K562 (cell line): ENCODE results near the gene IRF2. TPM values are rescaled to one million over a fixed set of nuclear protein-coding genes. Genes with fewer than 3 reads are reported as not detected.

Source experiments
- ATAC-seq: fragments of 200-7000 bp; cut with Tn5 transposase; 3 replicates; pipeline ENCODE4 v1.9.1; 2020; ENCODE audit warnings: moderate library complexity
- BruUV-seq: library from RNA; stranded (reverse); fragments of 400-500 nt; replicated peaks from 2 replicates; lab custom pipeline; 2021; lab: Mats Ljungman, UMichigan
- CTCF ChIA-PET: fragments of 300-600 bp; formaldehyde crosslinking; extraction: SDS; loops from one replicate; lab custom pipeline; 2021; ENCODE audit warnings: low intra/inter-chr PET ratio; lab: Yijun Ruan, JAX
- POLR2A ChIA-PET: fragments of 300-600, 350-650 bp; sonication (Branson Sonifier 250); formaldehyde crosslinking; extraction: SDS; loops from one replicate; lab custom pipeline; 2021; ENCODE audit warnings: antibody characterized with exemption, inconsistent platforms; lab: Yijun Ruan, JAX
- DNase-seq, 4 experiments: peaks; one replicate each; pipeline versions ENCODE4 v3.0.0 to v3.0.0-alpha.2; 2011 to 2018; ENCODE audit warnings: low spot score in 3 of 4, mixed read lengths in 3 of 4; ENCODE audit errors: extremely low read depth in 1 of 4
- FAIRE-seq: peaks from 2 replicates; lab custom pipeline; 2011; peaks lifted over from hg19 to GRCh38; lab: Jason Lieb, UNC
- H2AFZ ChIP-seq: 2 replicates; pipeline ENCODE4 v1.6.0; 2011; ENCODE audit warnings: low read depth, low read length, control low read depth, inconsistent platforms
- H3K27ac ChIP-seq: fragments of 200-600 bp; 3 replicates; pipeline ENCODE4 v1.8.0; 2011; ENCODE audit warnings: low read depth, mild to moderate bottlenecking, control low read depth, inconsistent platforms, low read length, moderate library complexity, mixed read lengths; ENCODE audit errors: extremely low read depth
- H3K27me3 ChIP-seq, 2 experiments: fragments of 300-600 bp in 1 of 2; 2 replicates in 1 of 2; 3 replicates in 1 of 2; pipeline versions ENCODE4 v1.6.0 to v1.8.0; 2011; ENCODE audit warnings: inconsistent platforms in 2 of 2, low read length in 2 of 2, mild to moderate bottlenecking in 1 of 2, mixed read lengths in 1 of 2, moderate library complexity in 1 of 2; ENCODE audit not compliant: control insufficient read depth in 2 of 2, insufficient read depth in 2 of 2
- H3K36me3 ChIP-seq: fragments of 300-600 bp; 3 replicates; pipeline ENCODE4 v1.8.0; 2011; ENCODE audit warnings: mild to moderate bottlenecking, low read length, inconsistent platforms; ENCODE audit not compliant: control insufficient read depth, insufficient read depth
- H3K4me1 ChIP-seq, 2 experiments: fragments of 200-600 bp in 1 of 2; replicated peaks in 1 of 2; 2 replicates in 1 of 2; 3 replicates in 1 of 2; pipeline versions ENCODE4 v1.5.1 to v1.8.0; 2011; ENCODE audit warnings: inconsistent platforms in 2 of 2, low read length in 2 of 2, mild to moderate bottlenecking in 1 of 2, mixed read lengths in 1 of 2, moderate library complexity in 1 of 2; ENCODE audit not compliant: control insufficient read depth in 2 of 2, insufficient read depth in 2 of 2
- H3K4me2 ChIP-seq: 2 replicates; pipeline ENCODE4 v1.6.1; 2011; ENCODE audit warnings: low read length, control low read depth, inconsistent platforms, mixed read lengths; ENCODE audit not compliant: insufficient read depth
- H3K4me3 ChIP-seq: fragments of 200-600 bp; sonication (generic), shearing (Covaris generic); 2 replicates; pipeline ENCODE4 v1.5.1; 2016; ENCODE audit warnings: control low read depth, inconsistent platforms
- H3K79me2 ChIP-seq: fragments of 200-600 bp; 3 replicates; pipeline ENCODE4 v1.8.0; 2011; ENCODE audit warnings: low read length, inconsistent platforms; ENCODE audit not compliant: control insufficient read depth, insufficient read depth
- H3K9ac ChIP-seq, 2 experiments: 2 replicates each; pipeline versions ENCODE4 v1.6.0 to v1.6.1; 2011; ENCODE audit warnings: low read depth in 2 of 2, low read length in 2 of 2, control low read depth in 1 of 2, inconsistent platforms in 1 of 2, mild to moderate bottlenecking in 1 of 2, mixed read lengths in 1 of 2; ENCODE audit not compliant: insufficient read depth in 1 of 2
- H3K9me1 ChIP-seq: one replicate; pipeline ENCODE4 v1.6.0; 2011; ENCODE audit warnings: inconsistent platforms, mild to moderate bottlenecking, low read length, moderate library complexity; ENCODE audit not compliant: control insufficient read depth, insufficient read depth
- H3K9me3 ChIP-seq: replicated peaks from 2 replicates; pipeline ENCODE4 v1.5.1; 2011; ENCODE audit warnings: low read depth, low read length, inconsistent platforms; ENCODE audit not compliant: control insufficient read depth, insufficient read depth
- H4K20me1 ChIP-seq: replicated peaks from 2 replicates; pipeline ENCODE4 v1.6.1; 2011; ENCODE audit warnings: low read length, inconsistent platforms, mixed read lengths; ENCODE audit not compliant: control insufficient read depth, insufficient read depth
- ASH1L ChIP-seq: fragments of 450-650 bp; IDR thresholded peaks from 2 replicates; pipeline ENCODE4 v1.6.1; 2018; ENCODE audit warnings: borderline replicate concordance, mild to moderate bottlenecking, low read depth; ENCODE audit not compliant: partially characterized antibody
- ATF7 ChIP-seq: fragments of 450-650 bp; IDR thresholded peaks from 2 replicates; pipeline ENCODE4 v1.7.1; 2014; ENCODE audit warnings: mild to moderate bottlenecking, moderate library complexity
- CTBP1 ChIP-seq: fragments of 450-650 bp; IDR thresholded peaks from 2 replicates; pipeline ENCODE4 v1.6.1; 2016; ENCODE audit warnings: borderline replicate concordance
- EWSR1 ChIP-seq: fragments of 450-650 bp; IDR thresholded peaks from 2 replicates; pipeline ENCODE4 v1.6.1; 2018; ENCODE audit warnings: borderline replicate concordance, mild to moderate bottlenecking, low read depth, moderate library complexity; ENCODE audit not compliant: partially characterized antibody
- FOXJ2 ChIP-seq: fragments of 200-800 bp; sonication (Bioruptor generic); IDR thresholded peaks from 2 replicates; pipeline ENCODE4 v1.6.1; 2016; ENCODE audit warnings: missing genetic modification characterization, missing compliant biosample characterization
- FUS ChIP-seq: fragments of 200-400 bp; formaldehyde crosslinking; optimal IDR thresholded peaks from 2 replicates; pipeline ENCODE3; 2017; ENCODE audit warnings: low read depth, low read length
- MBD2 ChIP-seq: sonication (generic); IDR thresholded peaks from 2 replicates; pipeline ENCODE4 v1.6.1; 2016; ENCODE audit warnings: low read depth, borderline replicate concordance
- NFRKB ChIP-seq: fragments of 450-650 bp; IDR thresholded peaks from 2 replicates; pipeline ENCODE4 v1.6.1; 2016; ENCODE audit warnings: low read depth
- NUFIP1 ChIP-seq: fragments of 450-650 bp; IDR thresholded peaks from 2 replicates; pipeline ENCODE4 v1.6.1; 2018; ENCODE audit not compliant: partially characterized antibody
- PHB ChIP-seq: fragments of 250-450 bp; sonication (Bioruptor Pico); IDR thresholded peaks from 2 replicates; pipeline ENCODE4 v1.5.0; 2021
- SAFB2 ChIP-seq: fragments of 200-400 bp; formaldehyde crosslinking; IDR thresholded peaks from 2 replicates; pipeline ENCODE4 v1.6.1; 2018; ENCODE audit warnings: borderline replicate concordance, low read length, low read depth, moderate library complexity; ENCODE audit not compliant: severe bottlenecking
- WGBS: fragments of 100-300 bp; shearing (Covaris generic); methylation state at CpG from one replicate; pipeline ENCODE4 v1.1.6; 2016; ENCODE audit warnings: low coverage, mixed read lengths; ENCODE audit not compliant: insufficient coverage; ENCODE audit errors: missing lambda C conversion rate; 5-methylcytosine and 5-hydroxymethylcytosine counted together
- in situ Hi-C: fragments of 300-500 bp; cut with MboI; formaldehyde crosslinking; loops from 4 replicates; pipeline ENCODE4 v1.15.0; 2018; ENCODE audit warnings: inconsistent platforms, mixed read lengths
- intact Hi-C: fragments of 100-400 bp; cut with micrococcal nuclease; formaldehyde crosslinking; loops from 2 replicates; pipeline ENCODE4 v1.14.2; 2022
- polyA plus RNA-seq, 8 experiments: library from polyadenylated mRNA; depleted of rRNA in 4 of 8; stranded (reverse) in 5 of 8; unstranded in 3 of 8; fragments of >200 nt; fragmentation: Nextera tagmentation in 2 of 8; fragmentation: Illumina TruSeq in 1 of 8; extraction: Ambion mirVana in 2 of 8; extraction: Trizol in 1 of 8; gene quantifications; 2 replicates each; pipeline versions ENCODE4 v1.2.1 to v1.2.3, GENCODE V29; 2011 to 2014; ENCODE audit warnings: inconsistent platforms in 1 of 8, missing spikeins in 1 of 8
- total RNA-seq, 7 experiments: library from RNA; depleted of rRNA in 6 of 7; stranded (reverse); fragments of >200 nt in 6 of 7; fragmentation: Illumina TruSeq in 2 of 7; extraction: Trizol in 2 of 7; gene quantifications; 2 replicates each; pipeline versions ENCODE4 v1.2.1 to v1.2.3, GENCODE V29; 2011 to 2021; ENCODE audit warnings: low replicate concordance in 1 of 7
- TF ChIP-seq, protein P1 (sequence below): sonication (generic); formaldehyde crosslinking; IDR thresholded peaks from 2 replicates; pipeline ENCODE4 v1.8.1; 2023; ENCODE audit warnings: missing genetic modification reagents, mild to moderate bottlenecking, borderline replicate concordance
- TF ChIP-seq, protein P2 (sequence below), 2 experiments: fragments of 450-650 bp; conservative IDR thresholded peaks; 2 replicates each; pipeline ENCODE4 v1.6.1; 2017; ENCODE audit warnings: mild to moderate bottlenecking in 2 of 2, moderate library complexity in 2 of 2

IRF2 gene
- total and polyA plus RNA-seq, 9 of the 15 experiments (the other 6 are each of a cell fraction or from before 2014, with no cell fraction given), result 7.1 to 17.1 (median 11.3) TPM

DNA sequence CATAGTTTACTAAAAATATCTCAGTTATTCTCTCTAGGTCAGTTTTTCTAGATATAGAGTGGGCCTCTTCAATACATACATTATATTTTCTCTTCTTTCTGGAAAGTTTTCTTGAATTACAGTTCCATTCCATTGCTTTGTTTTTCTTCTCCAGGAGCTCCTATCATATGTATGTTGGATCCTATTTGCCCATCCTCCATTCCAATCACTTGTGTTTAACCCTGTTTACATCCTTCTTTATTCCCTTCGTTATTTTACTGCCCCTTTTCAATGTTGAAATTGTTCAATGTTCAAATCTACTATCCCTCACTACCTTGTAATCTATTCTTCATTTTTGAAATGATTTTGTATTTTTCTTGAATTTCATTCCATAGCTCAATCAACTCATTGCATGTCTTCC, 97.4 kb downstream of the IRF2 start (continued):
- TF ChIP-seq, protein P1, sequence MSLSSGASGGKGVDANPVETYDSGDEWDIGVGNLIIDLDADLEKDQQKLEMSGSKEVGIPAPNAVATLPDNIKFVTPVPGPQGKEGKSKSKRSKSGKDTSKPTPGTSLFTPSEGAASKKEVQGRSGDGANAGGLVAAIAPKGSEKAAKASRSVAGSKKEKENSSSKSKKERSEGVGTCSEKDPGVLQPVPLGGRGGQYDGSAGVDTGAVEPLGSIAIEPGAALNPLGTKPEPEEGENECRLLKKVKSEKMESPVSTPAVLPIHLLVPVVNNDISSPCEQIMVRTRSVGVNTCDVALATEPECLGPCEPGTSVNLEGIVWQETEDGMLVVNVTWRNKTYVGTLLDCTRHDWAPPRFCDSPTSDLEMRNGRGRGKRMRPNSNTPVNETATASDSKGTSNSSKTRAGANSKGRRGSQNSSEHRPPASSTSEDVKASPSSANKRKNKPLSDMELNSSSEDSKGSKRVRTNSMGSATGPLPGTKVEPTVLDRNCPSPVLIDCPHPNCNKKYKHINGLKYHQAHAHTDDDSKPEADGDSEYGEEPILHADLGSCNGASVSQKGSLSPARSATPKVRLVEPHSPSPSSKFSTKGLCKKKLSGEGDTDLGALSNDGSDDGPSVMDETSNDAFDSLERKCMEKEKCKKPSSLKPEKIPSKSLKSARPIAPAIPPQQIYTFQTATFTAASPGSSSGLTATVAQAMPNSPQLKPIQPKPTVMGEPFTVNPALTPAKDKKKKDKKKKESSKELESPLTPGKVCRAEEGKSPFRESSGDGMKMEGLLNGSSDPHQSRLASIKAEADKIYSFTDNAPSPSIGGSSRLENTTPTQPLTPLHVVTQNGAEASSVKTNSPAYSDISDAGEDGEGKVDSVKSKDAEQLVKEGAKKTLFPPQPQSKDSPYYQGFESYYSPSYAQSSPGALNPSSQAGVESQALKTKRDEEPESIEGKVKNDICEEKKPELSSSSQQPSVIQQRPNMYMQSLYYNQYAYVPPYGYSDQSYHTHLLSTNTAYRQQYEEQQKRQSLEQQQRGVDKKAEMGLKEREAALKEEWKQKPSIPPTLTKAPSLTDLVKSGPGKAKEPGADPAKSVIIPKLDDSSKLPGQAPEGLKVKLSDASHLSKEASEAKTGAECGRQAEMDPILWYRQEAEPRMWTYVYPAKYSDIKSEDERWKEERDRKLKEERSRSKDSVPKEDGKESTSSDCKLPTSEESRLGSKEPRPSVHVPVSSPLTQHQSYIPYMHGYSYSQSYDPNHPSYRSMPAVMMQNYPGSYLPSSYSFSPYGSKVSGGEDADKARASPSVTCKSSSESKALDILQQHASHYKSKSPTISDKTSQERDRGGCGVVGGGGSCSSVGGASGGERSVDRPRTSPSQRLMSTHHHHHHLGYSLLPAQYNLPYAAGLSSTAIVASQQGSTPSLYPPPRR, result no peak
- no peak for TF ChIP-seq ATF7
- TF ChIP-seq CTBP1, result no peak
- TF ChIP-seq NUFIP1, result no peak
- TF ChIP-seq, all 486 proteins: peak for 0

DNA sequence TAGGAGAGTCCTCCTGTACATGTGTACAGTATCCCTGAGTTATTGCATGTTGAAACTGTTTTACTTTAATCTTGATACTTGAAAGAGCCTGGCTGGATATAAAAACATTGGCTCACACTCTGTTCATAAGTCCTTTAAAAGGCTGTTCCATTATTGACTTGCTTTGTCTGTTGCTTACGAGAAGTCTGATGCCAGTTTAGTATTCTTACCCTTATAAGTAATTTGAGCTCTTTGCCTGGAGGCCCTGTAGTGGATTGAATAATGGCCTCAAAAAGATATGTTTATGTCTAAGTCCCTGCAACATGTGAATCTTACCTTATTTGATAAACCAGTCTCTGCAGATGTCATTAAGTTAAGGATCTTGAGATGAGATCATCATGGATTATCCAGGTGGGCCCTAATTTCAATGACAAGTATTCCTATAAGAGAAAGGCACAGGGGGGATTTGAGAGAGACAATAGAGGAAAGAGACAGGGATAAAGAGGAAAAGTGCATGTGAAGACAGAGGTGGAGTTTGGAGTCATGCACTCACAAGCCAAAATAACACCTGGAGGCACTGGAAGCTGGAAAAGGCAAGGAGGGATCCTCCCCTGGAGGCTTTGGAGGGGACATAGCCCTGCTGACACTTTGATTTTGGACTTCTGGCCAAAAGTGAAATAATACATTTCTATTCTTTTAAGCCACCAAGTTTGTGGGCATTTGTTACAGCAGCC, 98.1 kb downstream of the IRF2 start:
- H3K9me1 ChIP-seq, result no peaks in the 10 kb centered on the region
- ATAC-seq, result no peak
- no peaks in the 10 kb centered on the region for H4K20me1 ChIP-seq
- POLR2A ChIA-PET, result interaction anchor here (1.3 kb wide), 1 partner anchor 17 kb away, joined by 3 read pairs; no protein-coding TSS in a partner anchor
- no peak overlapping the region for H2AFZ ChIP-seq
- TF ChIP-seq FOXJ2, result no peak
- no peak for TF ChIP-seq ASH1L
- TF ChIP-seq, protein P2, sequence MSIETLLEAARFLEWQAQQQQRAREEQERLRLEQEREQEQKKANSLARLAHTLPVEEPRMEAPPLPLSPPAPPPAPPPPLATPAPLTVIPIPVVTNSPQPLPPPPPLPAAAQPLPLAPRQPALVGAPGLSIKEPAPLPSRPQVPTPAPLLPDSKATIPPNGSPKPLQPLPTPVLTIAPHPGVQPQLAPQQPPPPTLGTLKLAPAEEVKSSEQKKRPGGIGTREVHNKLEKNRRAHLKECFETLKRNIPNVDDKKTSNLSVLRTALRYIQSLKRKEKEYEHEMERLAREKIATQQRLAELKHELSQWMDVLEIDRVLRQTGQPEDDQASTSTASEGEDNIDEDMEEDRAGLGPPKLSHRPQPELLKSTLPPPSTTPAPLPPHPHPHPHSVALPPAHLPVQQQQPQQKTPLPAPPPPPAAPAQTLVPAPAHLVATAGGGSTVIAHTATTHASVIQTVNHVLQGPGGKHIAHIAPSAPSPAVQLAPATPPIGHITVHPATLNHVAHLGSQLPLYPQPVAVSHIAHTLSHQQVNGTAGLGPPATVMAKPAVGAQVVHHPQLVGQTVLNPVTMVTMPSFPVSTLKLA (conservative IDR thresholded peaks at IDR 0.05), result no peak
- no peak for TF ChIP-seq PHB (CRISPR knock-in tag)
- no peak for TF ChIP-seq MBD2
- TF ChIP-seq FUS, result no peak
- TF ChIP-seq EWSR1, result no peak
- no peak for TF ChIP-seq SAFB2
- no peak for TF ChIP-seq NFRKB
- TF ChIP-seq, all 486 proteins: peak for 0
- H3K9me3 ChIP-seq, result no peaks in the 10 kb centered on the region
- intact Hi-C loops (no loop called here), in situ Hi-C loops (no loop called here)
- no peaks in the 10 kb centered on the region for H3K36me3 ChIP-seq
- FAIRE-seq (no peak), DNase-seq (no peak)
- no peaks in the 10 kb centered on the region for H3K27me3 ChIP-seq
- H3K4me3 ChIP-seq, result no peak overlapping the region
- H3K79me2 ChIP-seq, result no peaks in the 10 kb centered on the region
- no peak overlapping the region for H3K4me2 ChIP-seq
- no TSS peak for BruUV-seq
- no peak overlapping the region for H3K27ac ChIP-seq
- H3K4me1 ChIP-seq, result peaks cover 0 to 3% of the 10 kb centered on the region in 2 experiments; a peak in 2 of 5 replicates
- 65% methylated on average over 1 of the region's 1 CpG for WGBS
- no peak overlapping the region for H3K9ac ChIP-seq
- CTCF ChIA-PET, result interaction anchor here (0.6 kb wide), 1 partner anchor 108 kb away, joined by 3 read pairs; no protein-coding TSS in a partner anchor
